GM18907 (cell line): Measurements from ENCODE around the gene SCP2.

Experiments used
- ATAC-seq: cut with Tn5 transposase; IDR thresholded peaks from one replicate; pipeline ENCODE4 v1.9.1; 2021; ENCODE audit warnings: mild to moderate bottlenecking, moderate library complexity; ENCODE audit not compliant: unreplicated experiment

Gene SCP2

GRCh38 chr1:53094533-53094919 lies 167.4 kb downstream of the SCP2 start:
- no peak for ATAC-seq
